Activated CD8-positive, alpha-beta T cell treated with anti-CD3 and anti-CD28 coated beads for 36 hours (primary cell): ENCODE data around the gene SPSB2. TPM values are rescaled to one million over a fixed set of nuclear protein-coding genes. Genes with fewer than 3 reads are reported as not detected.

Experiments
- ATAC-seq: fragments of 200-7000 bp; cut with Tn5 transposase; one replicate; pipeline ENCODE4 v1.10.0; 2021; ENCODE audit warnings: mild to moderate bottlenecking, moderate library complexity
- CTCF ChIA-PET: fragments of 350-600 bp; sonication (Branson Sonifier 250); formaldehyde crosslinking; loops from one replicate; lab custom pipeline; 2021; ENCODE audit warnings: antibody characterized with exemption; lab: Charles Lee
- POLR2A ChIA-PET: fragments of 350-600 bp; sonication (Branson Sonifier 250); formaldehyde crosslinking; loops from one replicate; lab custom pipeline; 2021; ENCODE audit warnings: antibody characterized with exemption; lab: Charles Lee
- DNase-seq: peaks from one replicate; pipeline ENCODE4 v3.0.0-alpha.2; 2020
- H3K27ac Mint-ChIP-seq: one replicate; pipeline ENCODE4 v1.8.0; 2021; ENCODE audit warnings: mild to moderate bottlenecking, mixed read lengths
- H3K27me3 Mint-ChIP-seq: one replicate; pipeline ENCODE4 v1.8.0; 2021; ENCODE audit warnings: mixed read lengths
- H3K36me3 Mint-ChIP-seq: one replicate; pipeline ENCODE4 v1.8.0; 2021; ENCODE audit warnings: low read depth, mixed read lengths
- H3K4me1 Mint-ChIP-seq: one replicate; pipeline ENCODE4 v1.8.0; 2021; ENCODE audit warnings: low read depth, mixed read lengths
- H3K4me3 Mint-ChIP-seq: one replicate; pipeline ENCODE4 v1.8.0; 2021; ENCODE audit warnings: mild to moderate bottlenecking, moderate library complexity, mixed read lengths
- H3K9me3 Mint-ChIP-seq: one replicate; pipeline ENCODE4 v1.8.0; 2021; ENCODE audit warnings: mixed read lengths
- CTCF ChIP-seq: fragments of 200-600 bp; IDR thresholded peaks from one replicate; pipeline ENCODE4 v1.8.0; 2022; ENCODE audit warnings: antibody characterized with exemption, mild to moderate bottlenecking
- intact Hi-C: fragments of 100-400 bp; cut with micrococcal nuclease; formaldehyde crosslinking; loops from one replicate; pipeline ENCODE4 v1.10.0; 2022
- total RNA-seq, 2 experiments: library from RNA; stranded (reverse); gene quantifications; one replicate each; pipeline ENCODE4 v1.2.3, GENCODE V29; 2021

Gene SPSB2
- total RNA-seq, 2 experiments from 2014 or later = 2.2 to 2.6 TPM

GRCh38 chr12:6826734-6827436 is 46.2 kb downstream of the SPSB2 start:
- DNase-seq (no peak), ATAC-seq (no peak)
- no peaks in the 10 kb centered on the region for H3K36me3 Mint-ChIP-seq
- ChIA-PET POLR2A (interaction anchor here (0.8 to 2.6 kb wide), 4 partner anchors 40 to 97 kb away, joined by 3 to 16 read pairs (median 3); partner anchors contain the start of genes LAG3, MLF2 and TPI1), CTCF (interaction anchor here (0.8 to 17.9 kb wide), 17 partner anchors 8 to 92 kb away, joined by 3 to 341 read pairs (median 8); partner anchors contain the start of genes CDCA3, MLF2, PTMS and TPI1)
- H3K27me3 Mint-ChIP-seq = peaks cover 67% of the 10 kb centered on the region
- TF ChIP-seq CTCF = no peak
- intact Hi-C loops = loop anchor here (5.0 kb wide), 2 partner anchors 45 to 75 kb away; partner anchors contain the start of gene MLF2
- H3K27ac Mint-ChIP-seq = no peak overlapping the region
- no peaks in the 10 kb centered on the region for H3K9me3 Mint-ChIP-seq
- peaks cover 22% of the 10 kb centered on the region for H3K4me1 Mint-ChIP-seq
- H3K4me3 Mint-ChIP-seq = no peak overlapping the region

GRCh38 chr12:6826125-6826733 is 46.9 kb downstream of the SPSB2 start:
- no peak for TF ChIP-seq CTCF
- ATAC-seq (no peak), DNase-seq (no peak)
- Mint-ChIP-seq H3K9me3 (no peaks in the 10 kb centered on the region), H3K36me3 (no peaks in the 10 kb centered on the region), H3K4me1 (peaks cover 25% of the 10 kb centered on the region), H3K27ac (no peak overlapping the region), H3K27me3 (peaks cover 69% of the 10 kb centered on the region), H3K4me3 (no peak overlapping the region)
- intact Hi-C loops = loop anchor here (5.0 kb wide), 2 partner anchors 44 to 74 kb away; partner anchors contain the start of gene MLF2
- POLR2A ChIA-PET = interaction anchor here (0.6 to 1.3 kb wide), 3 partner anchors 34 to 96 kb away, joined by 3 to 4 read pairs (median 3); partner anchors contain the start of gene TPI1
- CTCF ChIA-PET = interaction anchor here (0.8 to 17.9 kb wide), 24 partner anchors 8 to 231 kb away, joined by 3 to 341 read pairs (median 5); partner anchors contain the start of genes LAG3, MLF2, PTMS and TPI1

DNA sequence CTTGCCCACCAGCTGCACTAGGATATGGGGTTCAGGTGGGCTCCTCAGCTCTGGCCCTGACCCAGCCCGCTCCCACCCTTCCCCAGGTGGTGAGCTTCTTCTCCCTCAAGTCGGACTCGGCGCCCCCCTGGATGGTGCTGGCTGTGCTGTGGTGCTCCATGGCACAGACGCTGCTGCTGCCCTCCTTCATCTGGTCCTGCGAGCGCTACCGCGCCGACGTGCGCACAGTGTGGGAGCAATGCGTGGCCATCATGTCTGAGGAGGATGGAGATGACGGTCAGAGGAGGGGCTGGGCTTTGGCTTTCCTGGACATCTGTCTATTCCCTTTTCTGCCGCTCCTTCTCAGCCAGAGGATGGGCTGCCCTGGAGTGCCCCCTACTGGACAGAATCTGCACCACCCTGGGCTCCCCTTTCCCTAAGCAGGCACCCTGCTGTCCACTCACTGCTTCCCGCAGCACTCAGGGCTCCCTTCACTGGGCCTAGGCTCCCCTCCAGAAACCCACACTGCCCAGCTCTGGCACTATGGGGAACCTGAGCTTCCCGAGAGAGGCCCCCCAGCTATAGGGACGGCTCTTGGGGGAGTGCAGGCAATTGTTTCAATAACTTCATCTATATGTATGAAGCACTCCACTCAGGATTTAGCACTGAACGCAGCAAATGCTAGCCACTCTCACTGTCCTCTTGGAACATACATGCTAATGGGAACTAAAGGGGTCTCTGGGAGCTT is 47.5 kb downstream of the SPSB2 start:
- intact Hi-C loops = loop anchor here (5.0 kb wide), 2 partner anchors 43 to 73 kb away; partner anchors contain the start of gene MLF2
- Mint-ChIP-seq H3K36me3 (no peaks in the 10 kb centered on the region), H3K4me1 (peaks cover 30% of the 10 kb centered on the region), H3K4me3 (no peak overlapping the region), H3K27ac (no peak overlapping the region), H3K27me3 (peaks cover 70% of the 10 kb centered on the region), H3K9me3 (no peaks in the 10 kb centered on the region)
- POLR2A ChIA-PET = interaction anchor here (0.6 to 3.1 kb wide), 8 partner anchors 33 to 136 kb away, joined by 3 to 9 read pairs (median 3); partner anchors contain the start of genes COPS7A, MLF2, TPI1 and ZNF384
- DNase-seq (peak; percentile 89), ATAC-seq (peak; percentile 70)
- peak; percentile 93 for TF ChIP-seq CTCF
- CTCF ChIA-PET = interaction anchor here (0.6 to 17.9 kb wide), 45 partner anchors 9 to 230 kb away, joined by 3 to 341 read pairs (median 4); partner anchors contain the start of genes CD4, CDCA3, COPS7A and GNB3

- DNase-seq (no peak), ATAC-seq (no peak)
- Mint-ChIP-seq H3K27me3 (peaks cover 66% of the 10 kb centered on the region), H3K36me3 (no peaks in the 10 kb centered on the region), H3K4me3 (no peak overlapping the region), H3K4me1 (peaks cover 30% of the 10 kb centered on the region), H3K27ac (no peak overlapping the region), H3K9me3 (no peaks in the 10 kb centered on the region)
- intact Hi-C loops = loop anchor here (5.0 kb wide), 2 partner anchors 43 to 73 kb away; partner anchors contain the start of gene MLF2
- CTCF ChIA-PET = interaction anchor here (0.6 to 17.9 kb wide), 32 partner anchors 8 to 230 kb away, joined by 3 to 341 read pairs (median 4); partner anchors contain the start of genes CD4, CDCA3, COPS7A and GNB3
- TF ChIP-seq CTCF = no peak
- POLR2A ChIA-PET = interaction anchor here (0.7 to 3.1 kb wide), 6 partner anchors 71 to 135 kb away, joined by 3 to 9 read pairs (median 3); partner anchors contain the start of genes COPS7A, MLF2 and ZNF384
These were observed 48.2 kb downstream of the SPSB2 start for GRCh38 chr12:6824901-6825381.
